GM18873 (cell line): Measurements from ENCODE around the gene PSMG1.

Experiments
- ATAC-seq: cut with Tn5 transposase; IDR thresholded peaks from one replicate; pipeline ENCODE4 v1.9.1; 2021; ENCODE audit warnings: mild to moderate bottlenecking, moderate library complexity, moderate number of reproducible peaks; ENCODE audit not compliant: unreplicated experiment, low FRiP score

PSMG1 gene

DNA sequence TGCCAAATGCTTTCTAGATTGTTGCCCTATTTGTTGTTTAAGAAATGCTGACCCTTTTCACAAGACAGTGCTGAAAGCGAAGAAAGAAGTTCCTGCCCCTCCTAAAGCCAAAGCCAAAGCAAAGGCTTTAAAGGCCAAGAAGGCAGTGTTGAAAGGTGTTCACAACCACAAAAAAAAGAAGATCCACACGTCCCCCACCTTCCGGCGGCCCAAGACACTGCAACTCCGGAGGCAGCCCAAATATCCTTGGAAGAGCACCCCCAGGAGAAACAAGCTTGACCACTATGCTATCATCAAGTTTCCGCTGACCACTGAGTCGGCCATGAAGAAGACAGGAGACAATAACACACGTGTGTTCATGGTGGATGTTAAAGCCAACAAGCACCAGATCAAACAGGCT, 55.7 kb downstream of the PSMG1 start:
- no peak for ATAC-seq

GRCh38 chr21:39126486-39126806, 56.8 kb downstream of the PSMG1 start:
- no peak for ATAC-seq

- ATAC-seq = no peak
Observed at GRCh38 chr21:39125752-39126485, 57.3 kb downstream of the PSMG1 start.
